NCI-H69 (cell line): ENCODE results near the gene PRKAG3.

Experiments used
- DNase-seq: peaks from one replicate; lab custom pipeline; 2025; lab: John Stamatoyannopoulos, UW

The PRKAG3 gene

DNA sequence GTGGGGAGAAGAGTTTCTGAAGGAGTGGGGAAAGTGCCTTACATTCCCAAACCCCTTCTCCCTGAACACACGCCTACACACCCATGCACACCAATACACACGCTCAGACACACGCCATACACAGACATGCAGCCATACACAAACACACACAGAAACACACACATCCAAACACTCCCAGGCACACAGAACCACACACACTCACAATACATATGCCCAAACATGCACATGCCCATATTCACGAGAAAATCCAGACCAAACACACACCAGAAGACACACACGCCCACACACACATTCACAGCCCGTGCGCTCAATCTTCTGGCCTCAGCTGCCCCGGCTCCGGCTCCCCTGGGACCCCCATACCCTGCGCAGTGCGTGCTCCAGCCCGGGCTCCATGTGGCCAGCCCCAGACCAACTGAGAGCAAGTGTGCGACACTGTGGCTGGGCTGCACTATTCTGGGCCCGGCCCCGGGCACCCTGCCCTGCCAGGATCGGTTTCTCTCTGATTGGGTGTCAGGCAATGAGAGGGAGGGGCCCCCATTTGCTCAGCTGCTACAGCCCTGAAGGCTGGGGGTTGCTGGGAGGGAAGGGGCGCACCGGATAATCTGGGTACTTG lies at the start of gene PRKAG3:
Gene PRKAG3 (minus strand): TSS at position 426 of the 613 bp plus-strand sequence.
- no peak for DNase-seq

DNA sequence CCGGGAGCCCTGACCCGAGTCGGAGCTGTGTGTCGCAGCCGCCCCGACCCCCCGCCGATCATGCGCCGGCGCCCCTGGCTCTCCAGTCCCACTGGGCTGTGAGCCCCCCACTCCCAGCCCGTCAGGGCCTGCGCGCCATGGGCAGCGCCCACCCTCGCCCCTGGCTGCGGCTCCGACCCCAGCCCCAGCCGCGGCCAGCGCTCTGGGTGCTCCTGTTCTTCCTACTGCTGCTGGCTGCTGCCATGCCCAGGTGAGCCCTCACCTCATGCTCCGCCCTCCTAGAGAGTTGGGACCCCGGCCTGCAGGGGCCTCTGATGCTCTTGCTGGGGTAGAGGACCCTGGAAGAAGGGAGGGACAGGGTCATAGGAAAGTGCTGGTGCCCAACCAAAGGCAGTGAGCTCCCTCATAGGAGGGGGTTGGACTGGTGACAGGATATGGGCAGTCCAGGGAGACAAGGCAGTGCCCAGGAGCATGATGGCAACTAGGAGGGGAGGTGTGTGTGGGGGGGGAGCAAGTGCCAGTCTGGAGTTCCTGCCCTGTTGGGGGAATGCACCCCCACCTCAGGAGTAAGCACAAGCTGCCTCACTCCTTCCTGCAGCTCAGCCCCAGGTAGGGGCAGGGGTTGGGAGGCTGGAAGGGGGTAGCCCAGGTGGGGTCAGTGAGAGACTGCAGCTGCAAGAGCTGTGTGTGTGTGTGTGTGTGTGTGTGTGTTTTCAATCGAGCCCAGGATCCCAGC lies 49.4 kb upstream of the PRKAG3 start:
- peak; percentile 30 for DNase-seq

DNA sequence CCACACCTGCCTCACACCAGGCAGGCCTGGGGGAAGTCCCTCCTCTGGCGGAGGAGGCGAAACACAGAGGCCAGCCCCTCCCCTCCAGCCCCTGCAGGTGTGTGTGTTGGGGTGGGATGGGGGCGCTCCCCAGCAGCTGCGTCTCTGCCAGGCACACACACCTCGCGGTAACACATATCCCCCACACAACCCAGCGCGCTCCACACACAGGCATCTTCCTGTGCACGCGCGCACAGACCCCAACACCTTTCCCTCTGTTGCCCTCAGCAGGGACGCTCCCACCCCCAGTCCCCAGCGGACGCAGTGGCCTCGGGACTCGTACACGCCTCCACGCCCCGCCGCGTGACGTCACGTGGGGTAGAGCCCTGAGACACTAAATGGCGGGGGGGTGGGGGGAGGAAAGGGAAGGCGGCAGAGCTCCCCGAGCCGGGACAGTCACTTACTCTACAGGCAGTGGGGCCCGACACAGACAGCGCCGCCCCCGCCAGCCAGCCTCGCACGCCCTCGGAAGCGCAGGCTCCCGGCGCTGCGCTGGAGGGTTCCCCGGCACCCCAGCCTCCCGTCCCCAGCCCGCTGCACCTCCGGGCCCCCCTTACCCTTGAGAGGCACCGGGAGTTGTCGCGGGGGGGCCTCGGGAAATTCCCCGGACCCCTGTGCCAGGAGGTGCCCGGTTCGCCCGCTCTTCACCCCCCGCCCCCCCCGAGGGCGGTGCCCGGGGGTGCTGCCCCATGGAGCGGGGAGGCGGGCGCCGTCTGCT lies 48.7 kb upstream of the PRKAG3 start, which contains the start of gene WNT10A:
Gene WNT10A (plus strand): TSS at position 751 of the 757 bp plus-strand sequence. CDS start 144 bp downstream, outside the sequence.
- DNase-seq = peak; percentile 79

DNA sequence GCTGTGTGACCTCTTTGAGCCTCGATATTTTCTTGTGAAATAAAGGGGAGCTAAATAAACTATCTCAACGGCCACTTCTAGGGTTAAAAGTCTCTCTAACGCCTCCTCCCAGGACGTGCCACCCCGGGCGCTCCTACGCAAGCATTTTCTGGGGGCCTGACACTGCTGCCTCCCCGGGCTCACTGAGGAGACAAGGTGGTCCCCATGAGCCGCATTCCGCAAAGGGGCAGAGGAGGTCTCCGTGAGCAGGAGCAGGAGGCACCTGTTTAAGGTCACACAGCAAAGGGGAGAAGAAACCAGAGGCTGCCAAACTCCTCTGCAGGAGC lies 48.1 kb upstream of the PRKAG3 start:
- no peak for DNase-seq

DNA sequence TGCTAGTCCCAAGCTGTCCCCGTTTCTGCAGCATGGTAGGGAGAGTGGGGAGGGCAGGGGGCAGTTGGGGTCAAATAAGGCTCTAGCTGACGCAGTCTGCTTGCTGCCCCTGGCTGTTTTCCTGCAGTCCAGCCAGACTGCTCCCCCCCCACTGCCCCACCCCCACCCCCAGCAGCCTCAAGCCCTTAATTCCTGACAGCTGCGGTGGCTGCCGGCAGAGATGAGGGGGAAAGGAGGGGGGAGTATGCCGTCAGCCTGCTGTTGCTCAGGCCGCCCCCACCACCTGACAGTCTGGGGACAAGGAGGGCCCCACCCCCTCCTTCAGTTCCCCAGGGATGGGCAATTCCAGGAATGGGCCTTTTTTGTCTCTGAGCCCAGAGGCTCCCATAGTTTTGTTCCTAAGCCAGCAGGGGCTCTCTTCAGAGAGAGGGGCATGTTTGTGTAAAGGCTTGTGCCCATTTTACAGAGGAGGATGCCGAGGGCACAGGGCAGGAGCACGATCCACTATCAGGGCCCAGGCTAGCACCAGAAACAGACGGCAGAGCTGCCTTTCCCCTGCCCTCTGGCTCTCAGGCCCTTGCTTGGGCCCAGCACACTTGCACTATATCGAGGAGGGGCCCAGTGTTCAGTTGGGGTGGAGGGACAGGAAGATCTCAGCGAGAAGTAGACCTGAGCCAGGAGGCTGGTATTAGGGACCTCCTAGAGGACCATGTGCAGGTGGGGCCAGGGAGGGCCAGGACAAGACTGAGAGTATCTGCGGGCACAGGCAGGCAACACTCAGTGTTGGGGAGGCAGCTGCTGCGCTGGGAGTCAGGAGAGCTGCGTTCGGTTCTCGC lies 47.5 kb upstream of the PRKAG3 start:
- DNase-seq = peak; percentile 79

DNA sequence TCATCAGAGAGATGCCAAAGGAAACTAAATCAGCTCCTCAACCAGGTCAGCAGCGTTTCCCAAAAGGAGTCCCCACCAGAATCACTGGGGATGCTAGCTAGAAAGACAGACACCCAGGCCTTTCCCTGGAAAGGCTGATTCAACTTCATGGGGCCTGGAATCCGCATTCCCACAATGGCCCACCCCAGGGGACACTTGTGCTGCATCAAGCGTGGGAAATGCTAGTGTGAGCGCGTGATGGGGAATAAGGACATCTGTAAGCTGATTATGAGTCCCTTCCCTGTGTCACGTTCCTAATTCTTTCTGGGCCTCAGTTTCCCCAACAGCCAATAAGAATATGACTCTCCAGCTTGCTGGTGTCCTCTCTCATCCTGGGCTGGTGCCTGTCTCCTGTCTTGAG lies 46.9 kb upstream of the PRKAG3 start:
- no peak for DNase-seq

DNA sequence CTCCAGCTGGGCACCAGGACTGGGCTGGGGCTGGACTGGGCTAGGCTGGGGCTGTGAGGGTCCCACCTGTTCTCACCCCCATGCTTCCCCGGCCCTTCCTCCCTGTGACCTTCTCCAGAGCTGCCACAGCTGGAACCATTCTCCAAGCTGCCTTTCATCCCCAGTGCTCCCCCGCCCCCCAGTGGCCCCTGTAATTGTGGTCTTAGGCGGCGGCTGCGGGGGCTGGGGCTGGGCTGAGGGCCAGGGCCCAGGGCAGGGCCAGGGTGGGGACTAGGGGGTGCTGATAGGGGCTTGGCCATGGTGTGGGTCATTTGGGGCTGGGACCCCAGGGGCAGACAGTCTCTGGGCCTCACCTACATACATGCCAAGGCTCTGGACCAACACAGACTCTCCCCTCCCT lies 46.3 kb upstream of the PRKAG3 start:
- no peak for DNase-seq

DNA sequence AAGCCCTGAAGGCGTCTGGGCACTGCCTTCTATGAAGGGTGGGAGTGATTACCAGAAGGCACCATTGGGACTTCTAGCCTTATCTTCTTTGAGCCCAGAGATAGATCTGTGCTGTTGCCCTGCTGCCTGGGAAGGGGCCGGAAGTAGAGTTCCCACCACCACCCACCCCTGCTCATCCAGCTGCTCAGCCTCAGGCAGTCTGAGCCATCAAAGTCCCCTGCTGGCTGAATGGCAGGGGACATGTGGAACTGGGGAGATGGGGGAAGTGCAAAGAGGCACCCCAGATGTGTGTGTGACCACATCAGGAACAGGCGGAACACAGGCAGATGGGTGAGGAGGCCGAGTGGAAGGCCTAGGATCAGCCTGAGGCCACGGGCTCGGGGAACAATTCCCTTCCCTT lies 45.7 kb upstream of the PRKAG3 start:
- DNase-seq = no peak

DNA sequence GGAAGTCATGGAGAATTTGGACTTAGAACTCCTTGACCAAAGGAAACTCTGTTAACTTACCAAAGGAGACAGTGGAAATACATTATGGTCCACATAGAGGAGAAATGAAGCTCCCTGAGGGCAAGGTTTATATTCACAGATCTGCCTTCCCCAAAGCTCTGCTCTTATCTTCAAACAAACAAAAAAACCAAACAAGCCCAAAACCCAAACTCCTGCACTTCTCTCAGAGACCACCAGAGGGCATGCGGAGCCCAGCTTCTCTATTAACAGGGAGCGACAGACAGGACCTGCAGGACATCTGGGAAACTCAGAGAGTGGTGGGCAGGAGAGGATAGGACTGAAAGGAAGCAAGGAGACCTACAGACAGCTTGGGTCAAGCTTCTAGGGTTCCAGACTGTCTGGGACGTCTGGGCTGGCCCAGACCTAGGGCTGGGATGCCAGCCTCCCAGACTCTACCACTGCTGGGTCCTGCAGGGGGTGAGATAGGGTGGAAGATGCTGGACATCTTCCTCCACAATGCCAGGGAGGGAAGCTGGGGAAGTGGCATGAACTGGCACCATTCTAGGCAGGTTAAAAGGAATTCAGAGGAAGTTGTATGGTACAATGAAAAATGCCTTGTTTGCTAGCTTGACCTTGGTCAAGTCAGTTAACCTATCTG lies 45.1 kb upstream of the PRKAG3 start:
- DNase-seq = peak; percentile 73

DNA sequence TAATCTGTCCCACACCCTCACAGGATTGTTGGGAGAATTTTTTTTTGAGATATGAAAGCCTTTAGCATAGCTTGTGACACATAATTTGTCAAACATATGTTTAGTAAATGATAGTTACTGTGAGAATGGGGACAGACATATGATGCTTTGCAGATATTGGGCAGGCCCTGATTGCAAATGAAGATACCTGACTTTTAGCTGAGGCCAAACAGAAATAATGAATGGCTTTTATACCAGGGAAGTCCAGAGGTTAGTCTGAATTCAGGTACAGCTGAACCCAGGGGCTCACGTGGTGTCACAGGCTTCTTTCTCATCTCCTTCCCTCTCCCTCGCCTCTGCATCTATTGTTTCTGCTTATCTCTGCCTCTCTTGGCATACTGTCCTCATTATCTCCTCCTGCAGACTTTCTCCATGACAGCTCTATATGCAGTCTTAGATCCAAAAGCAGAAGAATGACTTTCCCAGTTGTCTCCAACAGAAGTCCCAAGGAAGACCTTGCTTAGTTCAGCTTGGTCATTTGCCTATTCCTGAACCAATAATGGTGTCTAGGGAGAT lies 44.2 kb upstream of the PRKAG3 start:
- DNase-seq = no peak

DNA sequence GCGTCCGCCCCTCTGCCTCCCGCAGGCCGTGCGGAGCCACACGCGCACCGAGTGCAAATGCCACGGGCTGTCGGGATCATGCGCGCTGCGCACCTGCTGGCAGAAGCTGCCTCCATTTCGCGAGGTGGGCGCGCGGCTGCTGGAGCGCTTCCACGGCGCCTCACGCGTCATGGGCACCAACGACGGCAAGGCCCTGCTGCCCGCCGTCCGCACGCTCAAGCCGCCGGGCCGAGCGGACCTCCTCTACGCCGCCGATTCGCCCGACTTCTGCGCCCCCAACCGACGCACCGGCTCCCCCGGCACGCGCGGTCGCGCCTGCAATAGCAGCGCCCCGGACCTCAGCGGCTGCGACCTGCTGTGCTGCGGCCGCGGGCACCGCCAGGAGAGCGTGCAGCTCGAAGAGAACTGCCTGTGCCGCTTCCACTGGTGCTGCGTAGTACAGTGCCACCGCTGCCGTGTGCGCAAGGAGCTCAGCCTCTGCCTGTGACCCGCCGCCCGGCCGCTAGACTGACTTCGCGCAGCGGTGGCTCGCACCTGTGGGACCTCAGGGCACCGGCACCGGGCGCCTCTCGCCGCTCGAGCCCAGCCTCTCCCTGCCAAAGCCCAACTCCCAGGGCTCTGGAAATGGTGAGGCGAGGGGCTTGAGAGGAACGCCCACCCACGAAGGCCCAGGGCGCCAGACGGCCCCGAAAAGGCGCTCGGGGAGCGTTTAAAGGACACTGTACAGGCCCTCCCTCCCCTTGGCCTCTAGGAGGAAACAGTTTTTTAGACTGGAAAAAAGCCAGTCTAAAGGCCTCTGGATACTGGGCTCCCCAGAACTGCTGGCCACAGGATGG lies 42.0 kb upstream of the PRKAG3 start:
- DNase-seq = no peak

DNA sequence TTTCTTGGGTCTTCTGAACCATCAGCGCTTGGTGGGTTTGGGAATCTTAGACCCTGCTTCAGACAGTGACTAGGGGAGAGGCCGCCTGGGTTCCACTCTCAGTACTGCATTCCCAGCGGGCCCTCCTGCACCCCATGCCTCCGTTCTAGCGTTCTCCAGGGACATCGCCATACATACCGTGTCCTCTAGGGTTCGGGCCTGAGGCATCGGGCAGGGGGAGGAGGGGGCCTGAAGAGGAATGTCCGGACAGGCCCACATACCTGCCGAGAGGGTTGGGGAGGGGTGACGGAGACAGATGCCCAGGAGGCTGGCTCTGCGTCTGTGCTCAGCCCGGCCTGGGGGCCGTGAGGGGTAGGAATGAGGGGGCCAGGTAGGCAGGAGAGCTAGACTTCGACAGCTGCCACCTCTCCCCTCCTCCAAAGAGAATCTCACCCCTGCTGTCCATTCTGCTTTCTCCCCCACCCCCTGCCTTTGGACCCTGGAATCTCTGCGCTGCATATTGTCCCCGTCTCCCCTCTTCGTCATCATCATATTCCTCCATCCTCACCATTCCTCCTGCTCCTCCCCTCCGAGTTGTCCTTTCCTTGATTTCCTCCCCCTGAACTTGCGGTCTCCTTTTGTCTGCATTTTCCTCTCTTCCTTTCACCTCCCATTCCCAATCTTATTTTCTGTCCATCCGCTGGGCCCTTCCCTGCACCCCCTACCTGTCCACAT lies 41.2 kb upstream of the PRKAG3 start:
- no peak for DNase-seq

DNA sequence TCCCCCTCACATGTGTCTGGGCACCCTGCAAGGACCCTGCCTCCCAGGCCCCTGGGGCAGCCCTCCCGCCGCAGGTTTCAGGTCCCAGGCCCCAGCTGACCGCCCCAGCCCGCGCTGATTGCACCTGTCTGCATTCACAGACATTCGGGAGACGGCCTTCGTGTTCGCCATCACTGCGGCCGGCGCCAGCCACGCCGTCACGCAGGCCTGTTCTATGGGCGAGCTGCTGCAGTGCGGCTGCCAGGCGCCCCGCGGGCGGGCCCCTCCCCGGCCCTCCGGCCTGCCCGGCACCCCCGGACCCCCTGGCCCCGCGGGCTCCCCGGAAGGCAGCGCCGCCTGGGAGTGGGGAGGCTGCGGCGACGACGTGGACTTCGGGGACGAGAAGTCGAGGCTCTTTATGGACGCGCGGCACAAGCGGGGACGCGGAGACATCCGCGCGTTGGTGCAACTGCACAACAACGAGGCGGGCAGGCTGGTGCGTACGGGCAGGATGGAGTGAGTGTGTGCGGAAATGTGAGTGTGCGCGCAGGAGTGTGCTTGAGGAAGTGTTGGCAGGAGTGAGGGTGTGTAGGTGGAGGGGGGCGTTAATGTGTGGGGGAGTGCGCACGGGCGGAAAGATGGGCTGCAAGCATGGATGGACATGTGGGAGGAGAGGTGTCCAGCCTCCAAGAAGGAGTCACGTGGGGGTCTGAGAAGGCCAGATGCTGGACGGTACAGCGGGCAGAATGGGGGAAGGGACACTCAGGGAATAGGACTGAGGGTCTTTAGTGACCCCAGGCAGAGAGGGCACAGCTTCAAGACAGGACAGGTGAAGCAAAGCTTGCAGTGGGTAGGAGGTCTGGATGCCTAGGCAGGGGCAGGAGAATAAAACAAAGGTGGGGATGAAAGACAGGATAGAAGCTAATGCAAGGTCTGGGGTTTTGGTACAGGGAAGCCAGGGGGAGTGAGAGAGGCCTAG lies 40.0 kb upstream of the PRKAG3 start:
- no peak for DNase-seq

DNA sequence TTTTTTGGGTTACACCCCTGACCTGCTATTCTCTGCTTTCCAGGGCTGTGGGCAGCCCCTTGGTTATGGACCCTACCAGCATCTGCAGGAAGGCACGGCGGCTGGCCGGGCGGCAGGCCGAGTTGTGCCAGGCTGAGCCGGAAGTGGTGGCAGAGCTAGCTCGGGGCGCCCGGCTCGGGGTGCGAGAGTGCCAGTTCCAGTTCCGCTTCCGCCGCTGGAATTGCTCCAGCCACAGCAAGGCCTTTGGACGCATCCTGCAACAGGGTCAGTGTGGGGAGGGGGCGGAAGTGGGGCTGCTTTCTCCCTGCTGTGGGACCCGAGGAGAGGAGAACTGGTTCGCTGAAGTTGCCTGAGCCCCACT lies 39.4 kb upstream of the PRKAG3 start:
- DNase-seq = no peak

DNA sequence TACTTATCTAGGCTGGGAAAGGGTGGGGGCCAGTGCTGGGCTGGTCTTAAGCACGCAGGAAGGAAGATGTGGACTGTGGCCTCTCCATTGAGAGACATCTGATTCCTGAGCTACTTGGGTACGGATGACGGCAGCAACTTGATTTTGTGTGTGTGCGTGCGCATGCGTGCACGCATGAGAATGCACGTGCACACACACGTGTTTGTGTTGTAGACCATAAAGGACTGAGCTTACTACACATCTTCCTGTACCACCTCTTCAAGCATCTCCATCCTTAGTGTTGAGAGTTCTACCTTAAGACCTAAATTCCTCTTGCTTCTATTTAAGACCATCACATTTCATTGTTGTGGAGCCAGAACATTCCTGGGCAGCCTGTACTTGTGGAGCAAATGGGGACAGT lies 37.5 kb upstream of the PRKAG3 start:
- DNase-seq = no peak

DNA sequence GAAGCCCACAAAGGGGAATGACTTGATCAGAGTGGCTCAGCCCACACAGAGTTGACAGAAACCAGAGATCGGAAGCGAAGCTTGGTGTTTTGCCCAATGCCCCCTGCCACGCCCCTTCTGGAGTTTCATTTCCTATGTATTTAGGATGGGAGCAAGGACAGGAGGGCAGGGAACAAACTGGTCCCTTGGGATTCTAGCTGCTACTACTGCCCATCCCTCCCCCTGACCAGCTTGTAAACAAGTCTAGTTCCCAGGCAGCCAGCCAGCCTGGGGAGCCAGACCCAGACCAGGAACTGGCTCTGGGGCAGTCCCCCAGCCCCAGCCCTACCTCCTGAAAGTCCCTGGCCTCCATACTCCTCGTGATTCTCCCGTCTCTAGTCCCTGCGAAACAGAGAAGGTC lies 36.3 kb upstream of the PRKAG3 start:
- peak; percentile 31 for DNase-seq

DNA sequence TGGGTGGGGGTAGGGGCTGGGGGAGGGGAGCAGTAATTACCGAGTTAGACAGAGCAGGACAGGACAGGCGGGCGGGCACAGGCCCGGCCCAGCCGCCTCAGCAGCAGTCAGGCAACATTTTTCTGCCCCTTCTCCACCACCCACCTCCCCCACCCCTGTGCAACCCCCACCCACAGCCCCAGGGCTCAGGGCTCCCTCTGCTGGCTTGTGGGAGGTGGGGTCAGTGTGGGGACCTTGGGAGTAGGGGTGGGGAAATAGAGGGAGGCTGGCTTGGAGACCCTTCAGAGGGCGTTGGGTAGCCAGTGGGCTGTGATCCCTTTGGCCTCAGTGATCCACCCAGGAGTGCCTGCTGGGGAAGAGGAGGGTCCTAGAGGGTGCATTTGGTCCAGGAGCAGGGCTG lies 34.4 kb upstream of the PRKAG3 start:
- no peak for DNase-seq

DNA sequence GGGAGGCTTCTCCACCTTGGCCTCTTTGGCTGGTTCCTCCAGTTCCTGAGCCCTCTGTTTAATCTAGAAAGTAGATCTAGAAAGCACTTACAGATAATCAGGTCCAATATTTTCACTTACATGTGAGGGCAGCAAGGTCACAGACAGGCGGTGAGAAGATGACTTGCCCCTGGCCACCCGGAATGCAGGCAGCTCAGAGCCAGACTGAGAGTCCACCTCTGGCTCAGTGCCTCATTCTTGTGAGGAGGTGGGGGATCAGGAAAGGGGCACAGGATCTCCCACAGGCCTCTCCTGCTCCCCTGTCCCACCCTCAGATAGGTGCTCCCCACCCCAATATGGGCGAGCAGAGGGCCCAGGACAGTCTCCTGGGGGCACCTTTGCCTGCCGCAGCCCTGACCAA lies 33.8 kb upstream of the PRKAG3 start:
- no peak for DNase-seq

DNA sequence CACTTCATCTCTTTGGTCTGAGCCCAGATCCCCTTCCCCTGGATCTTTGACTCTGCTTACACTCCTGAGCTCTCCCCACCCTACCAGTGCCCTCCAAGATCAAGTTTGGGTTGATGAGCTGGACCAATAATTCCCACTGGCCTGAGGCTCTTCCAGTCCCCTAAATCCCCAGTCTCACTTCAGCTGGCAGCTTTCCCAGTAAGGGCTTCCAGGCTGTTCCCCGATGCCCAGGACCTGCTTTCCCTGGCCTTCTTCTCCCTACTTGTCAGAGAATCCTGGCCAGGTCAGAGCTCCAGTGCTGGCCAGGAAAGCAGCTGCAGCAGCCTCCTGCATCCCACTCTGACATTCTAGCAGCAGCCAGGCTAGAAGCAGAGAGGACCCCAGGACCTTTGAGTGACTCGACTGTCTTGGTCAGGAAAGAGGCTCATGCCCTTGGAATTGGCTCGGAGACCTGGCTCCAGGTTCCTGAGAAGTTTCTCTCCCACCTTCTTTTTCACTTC lies 31.5 kb upstream of the PRKAG3 start:
- DNase-seq = no peak
